HEK293 (cell line): ENCODE results near the gene EIF1AD.

Source experiments
- CTCF ChIP-seq: fragments of 450-650 bp; formaldehyde crosslinking; IDR thresholded peaks from 2 replicates; pipeline ENCODE4 v1.5.1; 2016; ENCODE audit warnings: missing biosample characterization, missing genetic modification characterization
- GLI2 ChIP-seq: fragments of 450-650 bp; formaldehyde crosslinking; IDR thresholded peaks from 2 replicates; pipeline ENCODE4; 2017; ENCODE audit warnings: missing biosample characterization, missing genetic modification characterization, low read depth, borderline replicate concordance
- PATZ1 ChIP-seq: fragments of 450-650 bp; formaldehyde crosslinking; IDR thresholded peaks from 2 replicates; pipeline ENCODE4 v1.5.1; 2016; ENCODE audit warnings: missing biosample characterization, missing genetic modification characterization
- REST ChIP-seq: fragments of 450-650 bp; formaldehyde crosslinking; IDR thresholded peaks from 2 replicates; pipeline ENCODE4 v1.5.1; 2016; ENCODE audit warnings: missing biosample characterization, missing genetic modification characterization
- SALL2 ChIP-seq: fragments of 450-650 bp; formaldehyde crosslinking; IDR thresholded peaks from 2 replicates; pipeline ENCODE4 v1.5.0; 2017; ENCODE audit warnings: missing biosample characterization, mild to moderate bottlenecking, missing genetic modification characterization, borderline replicate concordance
- SETDB1 ChIP-seq: IDR thresholded peaks from one replicate; pipeline ENCODE4 v1.6.1; 2017; ENCODE audit warnings: mild to moderate bottlenecking, low read length, moderate library complexity, mixed read lengths; ENCODE audit not compliant: insufficient read length
- TCF7L2 ChIP-seq: IDR thresholded peaks from 2 replicates; pipeline ENCODE4 v1.6.1; 2011; ENCODE audit warnings: low read depth, mild to moderate bottlenecking, inconsistent platforms, low read length, moderate library complexity, borderline replicate concordance
- ZBTB1 ChIP-seq: fragments of 450-650 bp; formaldehyde crosslinking; IDR thresholded peaks from 2 replicates; pipeline ENCODE4 v1.5.1; 2016; ENCODE audit warnings: missing biosample characterization, missing genetic modification characterization
- ZBTB26 ChIP-seq: fragments of 450-650 bp; formaldehyde crosslinking; optimal IDR thresholded peaks from 2 replicates; pipeline ENCODE3; 2016; ENCODE audit warnings: missing biosample characterization, mild to moderate bottlenecking, missing genetic modification characterization
- ZNF138 ChIP-seq: fragments of 450-650 bp; formaldehyde crosslinking; IDR thresholded peaks from 2 replicates; pipeline ENCODE4 v1.5.1; 2016; ENCODE audit warnings: missing biosample characterization, missing genetic modification characterization, borderline replicate concordance
- ZNF558 ChIP-seq: fragments of 450-650 bp; formaldehyde crosslinking; IDR thresholded peaks from 2 replicates; pipeline ENCODE4 v1.5.1; 2016; ENCODE audit warnings: missing biosample characterization, missing genetic modification characterization
- ZNF639 ChIP-seq: fragments of 450-650 bp; formaldehyde crosslinking; IDR thresholded peaks from 2 replicates; pipeline ENCODE4 v1.5.1; 2016; ENCODE audit warnings: missing biosample characterization, missing genetic modification characterization

GRCh38 chr11:65978391-65979238 lies 23.3 kb downstream of the EIF1AD start:
- TF ChIP-seq CTCF (tag by site-specific recombination) (no peak), PATZ1 (tag by site-specific recombination) (no peak), ZNF639 (tag by site-specific recombination) (no peak), ZBTB1 (no peak), SALL2 (no peak), REST (tag by site-specific recombination) (no peak), SETDB1 (no peak), ZNF558 (tag by site-specific recombination) (no peak), ZNF138 (tag by site-specific recombination) (no peak), GLI2 (tag by site-specific recombination) (no peak), TCF7L2 (no peak), ZBTB26 (no peak)
